Breast epithelium (tissue), 3 donors: Measurements from ENCODE around the gene RPS27.

ENCODE experiments used
- POLR2A ChIP-seq: fragments of 450-650 bp; IDR thresholded peaks from one replicate; pipeline ENCODE4 v1.6.1; 2016; ENCODE audit warnings: antibody characterized with exemption, mild to moderate bottlenecking, moderate library complexity
- POLR2AphosphoS5 ChIP-seq, 3 donors: sonication (generic); formaldehyde crosslinking; IDR thresholded peaks; one replicate each; pipeline ENCODE4 v1.6.1; 2017; ENCODE audit warnings: antibody characterized with exemption in 3 of 3
- TF ChIP-seq, protein P1 (sequence below), 3 donors: fragments of 450-650 bp; IDR thresholded peaks; one replicate each; pipeline ENCODE4 v1.5.1; 2016 to 2017; ENCODE audit warnings: antibody characterized with exemption in 3 of 3, mild to moderate bottlenecking in 3 of 3, moderate library complexity in 3 of 3

DNA sequence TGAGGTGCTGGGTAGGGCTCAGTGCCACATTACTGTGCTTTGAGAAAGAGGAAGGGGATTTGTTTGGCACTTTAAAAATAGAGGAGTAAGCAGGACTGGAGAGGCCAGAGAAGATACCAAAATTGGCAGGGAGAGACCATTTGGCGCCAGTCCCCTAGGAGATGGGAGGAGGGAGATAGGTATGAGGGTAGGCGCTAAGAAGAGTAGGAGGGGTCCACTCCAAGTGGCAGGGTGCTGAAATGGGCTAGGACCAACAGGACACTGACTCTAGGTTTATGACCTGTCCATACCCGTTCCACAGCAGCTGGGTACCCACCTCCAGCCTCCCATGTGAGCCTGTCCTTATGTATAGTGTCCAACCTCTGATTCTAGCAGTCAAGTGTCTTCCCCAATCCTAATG is 31.1 kb upstream of the RPS27 start:
- TF ChIP-seq, protein P1, sequence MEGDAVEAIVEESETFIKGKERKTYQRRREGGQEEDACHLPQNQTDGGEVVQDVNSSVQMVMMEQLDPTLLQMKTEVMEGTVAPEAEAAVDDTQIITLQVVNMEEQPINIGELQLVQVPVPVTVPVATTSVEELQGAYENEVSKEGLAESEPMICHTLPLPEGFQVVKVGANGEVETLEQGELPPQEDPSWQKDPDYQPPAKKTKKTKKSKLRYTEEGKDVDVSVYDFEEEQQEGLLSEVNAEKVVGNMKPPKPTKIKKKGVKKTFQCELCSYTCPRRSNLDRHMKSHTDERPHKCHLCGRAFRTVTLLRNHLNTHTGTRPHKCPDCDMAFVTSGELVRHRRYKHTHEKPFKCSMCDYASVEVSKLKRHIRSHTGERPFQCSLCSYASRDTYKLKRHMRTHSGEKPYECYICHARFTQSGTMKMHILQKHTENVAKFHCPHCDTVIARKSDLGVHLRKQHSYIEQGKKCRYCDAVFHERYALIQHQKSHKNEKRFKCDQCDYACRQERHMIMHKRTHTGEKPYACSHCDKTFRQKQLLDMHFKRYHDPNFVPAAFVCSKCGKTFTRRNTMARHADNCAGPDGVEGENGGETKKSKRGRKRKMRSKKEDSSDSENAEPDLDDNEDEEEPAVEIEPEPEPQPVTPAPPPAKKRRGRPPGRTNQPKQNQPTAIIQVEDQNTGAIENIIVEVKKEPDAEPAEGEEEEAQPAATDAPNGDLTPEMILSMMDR (IDR thresholded peaks at IDR 0.05): no peak
- TF ChIP-seq POLR2A: no peak
- TF ChIP-seq POLR2AphosphoS5 (IDR thresholded peaks at IDR 0.05): no peak
